Fibroblast of skin of scalp (primary cell): ENCODE results near the gene COL15A1.

Source experiments
- DNase-seq: peaks from one replicate; pipeline ENCODE4 v3.0.0-alpha.2; 2013

The COL15A1 gene

DNA sequence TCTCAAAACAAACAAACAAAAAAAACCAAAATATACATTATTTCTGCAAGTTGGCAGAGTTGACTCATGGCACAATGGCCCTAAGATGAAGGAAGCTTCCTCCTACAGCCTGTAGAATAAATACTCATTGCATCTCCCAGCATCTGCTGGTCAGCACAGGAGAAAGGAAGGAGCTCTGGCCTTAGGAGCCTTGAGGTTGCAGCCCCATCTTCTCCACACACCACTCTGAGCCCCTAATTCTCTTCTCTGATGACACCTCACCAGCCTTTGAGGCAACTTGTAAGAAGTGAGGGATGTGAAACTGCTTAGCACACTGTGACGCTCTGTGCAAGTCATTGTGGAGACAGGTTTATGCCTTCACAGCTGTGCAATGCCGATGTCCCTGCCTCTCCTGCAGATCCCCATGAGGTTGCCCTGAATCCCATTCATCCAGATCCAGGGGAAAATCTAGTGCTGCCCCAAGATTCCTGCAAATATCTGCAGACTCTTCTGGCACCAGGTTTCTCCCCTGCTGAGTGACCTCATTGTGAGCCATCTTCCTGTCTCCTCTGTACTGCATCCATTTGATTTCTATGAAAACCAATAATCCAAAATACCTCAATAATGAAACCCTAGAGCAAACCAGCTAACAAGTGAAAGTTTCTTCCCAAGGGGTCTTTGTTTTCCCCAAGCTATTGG, 95.9 kb downstream of the COL15A1 start:
- no peak for DNase-seq

DNA sequence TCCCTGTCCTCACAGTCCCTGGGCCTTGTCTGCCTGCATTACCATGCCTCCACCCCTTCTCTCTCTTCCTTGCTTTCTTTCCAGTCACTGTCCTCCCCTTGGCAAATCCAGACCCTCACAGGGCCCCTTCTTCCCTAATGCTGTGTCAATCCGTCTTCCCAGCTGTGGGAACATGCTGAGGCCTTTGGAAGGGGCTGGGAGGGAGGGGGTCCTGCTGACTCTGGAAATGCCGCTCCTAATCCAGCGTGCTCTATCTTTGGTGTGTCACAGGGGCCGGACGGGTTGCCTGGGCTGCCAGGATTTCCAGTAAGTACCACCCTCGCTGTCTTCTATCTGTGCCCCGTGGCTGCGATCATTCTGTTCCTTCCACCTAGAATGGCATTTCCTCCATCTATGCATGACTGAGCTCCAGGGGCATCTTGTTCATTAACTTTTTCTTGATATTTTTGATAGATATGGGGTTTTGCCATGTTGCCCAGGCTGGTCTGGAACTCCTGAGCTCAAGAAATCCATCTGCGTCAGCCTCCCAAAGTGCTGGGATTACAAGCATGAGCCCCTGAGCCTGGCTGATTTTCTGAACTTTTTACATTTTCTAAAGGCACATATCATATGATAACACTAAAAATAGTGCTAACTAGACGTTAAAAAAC, 96.7 kb downstream of the COL15A1 start:
- no peak for DNase-seq

DNA sequence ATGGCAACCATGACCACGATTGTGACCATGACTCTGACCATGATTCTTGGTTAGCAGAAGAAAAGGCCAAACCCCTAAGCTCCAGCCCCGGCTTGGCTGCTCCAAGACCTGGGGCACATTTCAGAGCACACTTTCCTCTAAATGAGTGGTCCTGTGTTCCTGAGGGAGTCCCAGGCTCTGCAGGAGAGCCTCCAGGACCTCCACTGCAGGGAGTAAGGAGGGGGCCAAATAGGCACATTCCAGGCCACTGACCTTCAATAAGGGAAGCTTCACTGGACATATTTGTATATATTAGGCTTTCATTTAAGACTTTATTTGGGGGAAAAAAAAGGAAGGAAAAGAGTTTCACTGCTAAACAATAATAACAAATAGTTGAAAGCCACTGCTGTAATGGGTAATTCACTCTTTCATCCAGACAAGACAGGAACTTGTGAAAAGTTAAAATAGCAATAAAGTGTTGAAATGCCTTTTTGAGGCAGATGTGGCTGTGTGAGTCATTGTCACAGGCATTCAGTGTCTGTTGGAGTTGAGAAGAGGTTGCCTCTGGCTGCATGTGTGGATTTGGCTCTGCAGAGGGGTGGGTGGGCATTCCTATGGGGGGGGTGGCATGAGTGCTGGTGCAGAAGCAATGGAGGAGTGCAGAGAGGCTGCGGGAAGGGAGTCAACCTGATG, 97.3 kb downstream of the COL15A1 start:
- peak; percentile 95 for DNase-seq

DNA sequence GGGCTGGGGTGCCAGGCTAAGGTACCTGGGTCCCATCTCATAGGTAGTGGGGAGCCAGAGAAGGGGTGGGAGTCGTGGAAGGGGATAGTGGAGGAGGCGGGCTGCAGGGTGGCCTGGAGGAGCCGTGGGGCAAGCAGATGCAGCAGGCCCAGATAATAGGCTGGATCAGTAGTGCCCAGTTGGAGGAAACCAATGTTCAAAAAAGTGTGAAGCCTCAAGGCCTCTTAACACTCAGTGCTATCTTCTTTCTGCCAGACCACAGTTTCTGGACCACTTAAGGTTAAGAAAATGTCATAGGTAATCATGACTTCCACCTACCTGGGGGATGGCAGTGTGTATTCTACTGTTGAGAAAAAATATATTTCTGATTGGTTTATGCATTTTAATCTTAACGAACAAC, 97.9 kb downstream of the COL15A1 start:
- no peak for DNase-seq

DNA sequence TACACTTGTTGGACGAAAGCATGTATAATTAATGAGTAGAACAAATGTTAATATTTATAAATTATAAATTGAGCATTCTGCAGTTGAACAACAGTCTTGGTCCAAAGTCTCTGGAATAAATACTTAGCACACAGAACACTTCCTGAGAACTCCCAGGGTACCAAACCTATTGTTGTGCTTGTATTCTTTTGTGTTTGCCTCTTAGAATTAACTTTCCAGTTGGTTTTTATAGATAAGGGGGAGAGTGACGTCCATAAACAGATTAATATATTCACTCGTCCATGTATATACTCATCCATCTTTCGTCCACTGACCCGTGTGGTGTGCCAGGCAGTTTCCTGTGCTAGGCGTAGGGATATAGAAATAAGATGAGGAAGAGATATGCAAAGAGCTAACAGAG, 98.9 kb downstream of the COL15A1 start:
- DNase-seq, result no peak

DNA sequence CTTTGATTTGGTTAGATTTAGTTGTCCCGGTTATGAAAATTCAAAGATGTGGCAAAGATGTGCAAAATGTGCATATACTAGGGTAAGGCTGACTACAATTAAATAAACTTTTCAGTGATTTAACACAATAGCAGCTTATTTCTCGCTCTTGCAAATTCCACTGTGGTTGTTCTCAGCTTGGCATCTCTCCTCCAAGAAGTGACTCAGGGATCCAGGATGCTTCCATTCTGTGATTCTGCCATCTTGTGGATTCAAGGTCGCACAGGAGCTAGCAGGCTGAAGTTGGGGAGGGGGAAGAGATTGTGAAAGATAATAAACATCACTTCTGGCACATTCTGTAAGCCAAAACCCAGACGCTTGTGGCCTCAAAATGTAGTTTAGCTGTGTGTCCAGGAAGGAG, 101.1 kb downstream of the COL15A1 start:
- DNase-seq, result no peak

DNA sequence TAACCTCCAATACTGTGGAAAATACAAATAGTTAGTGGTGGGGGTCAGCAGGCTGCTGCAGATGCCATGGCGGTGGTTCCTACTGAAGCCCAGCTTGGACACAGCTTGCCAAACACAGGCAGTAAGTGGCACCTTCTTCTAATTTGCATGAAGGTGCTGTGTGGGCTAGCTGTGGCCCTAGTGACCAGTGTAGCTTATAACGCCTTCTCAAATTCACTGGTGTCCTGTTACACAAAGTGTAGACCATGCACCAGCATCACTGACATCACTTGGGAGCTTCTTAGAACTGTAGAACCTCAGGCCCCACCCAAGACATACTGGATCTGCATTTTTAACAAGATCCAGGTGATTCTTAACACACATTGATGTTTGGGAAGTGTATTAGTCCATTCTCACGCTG, 102.4 kb downstream of the COL15A1 start:
- no peak for DNase-seq

DNA sequence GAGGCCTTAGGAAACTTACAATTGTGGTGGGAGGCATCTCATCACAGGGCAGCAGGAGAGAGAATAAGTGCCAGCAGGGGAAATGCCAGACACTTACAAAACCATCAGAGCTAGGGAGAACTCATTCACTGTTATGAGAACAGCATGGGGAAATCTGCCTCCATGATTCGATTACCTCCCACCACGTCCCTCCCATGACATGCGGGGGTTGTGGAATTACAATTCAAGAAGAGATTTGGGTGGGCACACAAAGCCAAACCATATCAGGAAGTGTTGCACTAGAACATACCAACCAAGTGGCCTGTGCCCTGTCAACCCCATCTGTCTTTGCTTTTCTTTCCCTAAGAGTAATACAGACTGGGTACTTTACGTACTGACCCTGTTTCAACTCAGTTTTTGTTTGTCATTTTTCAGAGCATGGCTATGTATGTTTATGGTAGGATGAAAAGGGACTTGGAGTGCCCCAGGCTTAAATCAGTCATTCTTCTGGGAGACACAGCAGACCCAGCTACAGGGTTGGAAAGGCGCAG, 102.9 kb downstream of the COL15A1 start:
- no peak for DNase-seq

DNA sequence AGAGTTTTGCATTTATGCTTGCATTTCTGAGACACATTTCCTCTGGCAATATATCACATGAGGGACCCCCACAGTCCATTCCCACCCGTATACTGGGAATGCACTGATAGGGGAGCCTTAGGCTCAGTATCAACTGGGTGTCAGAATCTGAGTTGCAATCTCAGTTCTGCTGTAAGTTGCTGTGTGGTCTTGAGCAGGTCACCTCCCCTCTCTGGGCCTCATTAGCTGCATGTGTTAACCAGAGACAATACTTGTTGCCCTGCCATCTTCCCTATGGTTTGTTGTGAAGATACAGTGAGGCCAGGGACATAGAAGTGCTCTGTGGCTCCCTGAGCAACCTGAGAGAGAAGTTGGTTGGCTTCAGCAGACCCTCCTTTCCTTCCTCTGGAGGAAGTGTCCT, 105.5 kb downstream of the COL15A1 start:
- no peak for DNase-seq

DNA sequence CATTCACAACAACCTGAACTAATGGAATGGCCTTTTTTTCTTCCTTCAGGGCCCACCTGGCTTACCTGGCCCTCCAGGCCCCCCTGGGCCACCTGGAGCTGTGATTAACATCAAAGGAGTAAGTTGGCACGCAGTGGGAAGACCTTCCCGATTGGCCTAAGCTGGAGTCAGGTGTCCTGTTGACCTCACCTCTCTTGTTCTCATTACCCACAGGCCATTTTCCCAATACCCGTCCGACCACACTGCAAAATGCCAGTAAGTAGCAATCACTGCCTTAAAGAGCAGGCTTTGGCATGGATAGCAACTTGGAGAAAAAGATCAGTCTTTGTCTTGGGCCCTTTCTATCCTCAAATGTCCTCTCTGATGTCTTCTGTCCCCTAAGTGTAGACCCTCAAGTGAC, 105.9 kb downstream of the COL15A1 start:
- DNase-seq, result no peak

DNA sequence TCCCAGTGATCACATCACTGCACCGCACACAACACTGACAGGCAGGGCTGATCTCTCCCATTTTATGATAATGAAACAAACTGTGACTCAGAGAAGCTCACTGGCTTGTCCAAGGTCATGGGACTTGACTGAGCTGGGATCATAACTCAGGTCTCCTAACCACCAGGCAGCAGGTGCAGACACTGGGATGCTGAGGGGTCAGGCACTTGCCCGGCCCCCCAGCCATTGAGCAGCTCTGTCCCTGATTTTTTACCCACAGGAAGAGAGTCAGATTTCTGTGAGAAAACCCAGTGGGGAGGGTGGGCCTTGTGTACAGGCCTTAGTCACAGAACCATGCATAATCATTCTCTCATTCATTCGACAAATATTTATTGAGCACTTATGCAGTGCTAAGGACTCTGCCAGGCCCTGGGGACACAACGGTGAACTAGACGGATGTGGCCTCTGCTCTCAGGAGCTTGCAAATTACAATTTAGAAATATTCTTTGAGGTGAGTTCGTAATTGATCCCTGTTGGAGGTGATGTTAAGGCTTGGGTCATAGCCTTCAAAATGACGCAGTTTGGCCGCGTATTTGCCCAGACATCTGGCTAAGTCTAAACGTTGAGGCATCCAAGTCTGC, 106.7 kb downstream of the COL15A1 start:
- no peak for DNase-seq

DNA sequence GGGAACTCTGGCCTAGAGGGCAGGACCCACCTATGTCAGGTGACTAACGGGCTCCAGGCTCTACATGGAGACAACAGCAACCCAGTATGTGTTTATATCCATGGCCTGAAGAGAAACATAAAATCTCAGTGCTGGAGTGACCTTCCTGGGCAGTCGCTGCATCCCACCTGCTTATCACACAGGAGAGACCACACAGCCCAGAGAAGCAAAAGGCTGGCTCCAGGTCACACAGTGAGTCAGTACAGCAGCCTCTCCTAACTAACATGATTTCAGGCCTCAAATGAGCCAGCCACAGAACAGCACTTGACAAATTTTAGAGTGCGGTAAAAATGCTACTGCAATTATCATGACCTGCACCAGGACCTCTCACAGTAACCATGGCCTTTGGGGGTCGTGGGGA, 107.2 kb downstream of the COL15A1 start:
- DNase-seq, result no peak

DNA sequence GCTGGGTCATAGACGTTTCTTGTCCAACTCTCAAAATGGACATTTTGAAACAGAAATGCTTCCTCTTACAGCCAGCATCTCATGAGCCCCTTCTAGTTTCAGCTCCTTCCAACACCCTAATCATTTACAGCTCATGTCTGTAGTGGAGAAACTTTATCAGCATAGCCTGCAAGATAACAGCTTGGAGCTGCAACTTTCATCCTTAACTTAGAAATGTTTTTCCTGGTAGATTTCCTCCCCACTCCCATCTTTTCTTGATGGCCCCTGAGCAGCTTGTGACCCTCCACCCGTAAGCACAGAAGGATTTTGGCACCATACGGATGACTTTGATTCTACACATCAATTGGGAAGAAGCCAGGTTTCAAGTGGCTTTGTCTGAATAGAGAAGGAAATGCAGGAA, 107.7 kb downstream of the COL15A1 start:
- no peak for DNase-seq

DNA sequence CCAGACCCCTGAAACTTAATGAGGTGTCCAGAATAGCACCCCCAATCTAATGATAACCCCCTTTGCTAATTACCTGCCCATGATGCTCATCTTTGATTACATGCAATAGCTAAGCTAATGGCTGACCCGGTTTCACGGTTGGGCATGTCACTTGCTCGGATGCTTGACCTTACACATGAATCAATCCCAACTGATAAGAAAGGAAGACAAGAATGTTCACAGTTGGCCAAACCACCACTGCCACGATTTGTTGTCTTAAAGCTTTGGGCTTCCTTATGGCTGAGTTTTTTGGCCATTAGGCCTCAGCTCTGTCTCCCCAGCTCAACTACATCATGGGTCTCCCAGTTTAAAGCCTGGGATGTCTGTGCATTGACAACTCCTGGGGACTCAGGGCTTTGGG, 108.1 kb downstream of the COL15A1 start:
- DNase-seq, result no peak

DNA sequence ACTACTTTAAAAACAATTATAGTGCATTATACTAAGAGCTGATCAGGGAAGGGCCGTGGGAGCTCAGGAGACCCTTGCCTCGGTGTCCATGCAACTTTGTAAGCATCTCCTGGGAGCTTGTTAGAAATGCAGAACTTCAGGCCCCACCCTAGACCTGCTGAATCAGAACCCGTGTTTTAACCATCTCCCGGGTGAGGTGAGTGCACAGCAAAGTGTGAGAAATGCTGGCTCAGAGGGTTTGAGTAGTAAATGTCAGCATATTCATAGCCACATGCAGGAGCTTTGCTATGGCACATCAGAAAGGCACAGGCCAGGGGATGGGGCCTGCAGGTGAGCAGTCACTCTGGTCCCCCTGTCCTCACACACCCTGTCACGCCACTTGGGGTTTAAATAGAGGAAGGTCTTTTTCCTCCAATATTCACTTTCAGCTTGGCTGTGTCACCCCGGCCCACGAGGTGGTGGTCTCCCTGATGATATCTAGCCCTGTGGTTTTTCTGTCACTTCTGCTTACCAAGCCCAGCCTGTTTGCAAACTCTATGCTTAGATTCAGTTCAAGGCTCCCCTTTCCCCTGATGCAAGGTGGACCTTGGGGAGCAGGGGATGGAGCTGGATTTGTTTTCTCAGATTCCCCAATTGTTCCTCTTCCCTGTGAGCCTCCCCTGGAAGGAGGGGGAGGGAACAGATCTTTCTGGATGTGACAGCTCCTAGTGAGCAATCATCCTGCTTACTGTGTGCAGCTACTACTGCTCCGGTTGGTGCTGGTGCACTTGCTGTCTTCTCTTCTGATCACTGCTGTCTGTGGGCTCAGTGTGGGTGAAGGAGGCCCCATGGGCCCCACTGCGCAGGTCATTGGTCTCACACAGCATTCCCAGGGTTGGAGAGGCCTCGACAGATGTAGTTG, 109.4 kb downstream of the COL15A1 start:
- DNase-seq, result no peak

DNA sequence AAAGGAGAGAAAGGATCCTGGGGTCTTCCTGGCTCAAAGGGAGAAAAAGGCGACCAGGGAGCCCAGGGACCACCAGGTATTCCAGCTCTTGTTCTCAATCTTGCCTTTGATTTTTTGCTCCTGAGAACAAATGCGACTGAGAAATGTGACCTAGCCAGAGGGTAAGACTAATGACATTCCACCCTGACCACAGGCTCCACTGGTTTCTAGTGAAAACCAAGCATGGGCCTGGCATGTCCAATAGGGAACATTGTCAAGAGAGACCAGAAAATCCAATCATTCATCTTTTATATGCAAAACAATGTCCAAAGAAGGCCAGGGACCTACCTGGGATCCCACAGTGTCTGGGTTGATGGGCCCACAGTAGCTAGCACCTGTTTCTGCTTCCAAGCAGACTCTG, 110.9 kb downstream of the COL15A1 start:
- DNase-seq, result peak; percentile 50

DNA sequence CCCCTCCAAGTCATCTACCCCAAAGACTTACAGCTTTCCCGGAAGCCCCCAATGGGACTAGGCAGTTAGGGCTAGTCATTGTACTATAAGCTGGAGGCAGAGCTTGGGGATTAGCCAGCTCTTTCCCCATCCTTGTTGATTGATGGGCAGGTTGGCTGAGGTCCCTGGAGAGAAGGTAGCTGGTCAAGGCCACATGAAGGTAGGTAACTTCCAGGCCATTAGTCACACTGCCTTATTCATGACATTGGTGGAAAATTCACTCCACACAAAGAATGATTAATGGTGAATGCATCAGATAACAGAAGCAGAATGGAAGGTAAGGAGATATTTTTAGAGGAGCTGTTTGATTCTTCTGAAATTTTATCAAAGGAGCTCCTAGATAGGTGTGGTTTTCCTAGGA, 111.7 kb downstream of the COL15A1 start:
- no peak for DNase-seq

DNA sequence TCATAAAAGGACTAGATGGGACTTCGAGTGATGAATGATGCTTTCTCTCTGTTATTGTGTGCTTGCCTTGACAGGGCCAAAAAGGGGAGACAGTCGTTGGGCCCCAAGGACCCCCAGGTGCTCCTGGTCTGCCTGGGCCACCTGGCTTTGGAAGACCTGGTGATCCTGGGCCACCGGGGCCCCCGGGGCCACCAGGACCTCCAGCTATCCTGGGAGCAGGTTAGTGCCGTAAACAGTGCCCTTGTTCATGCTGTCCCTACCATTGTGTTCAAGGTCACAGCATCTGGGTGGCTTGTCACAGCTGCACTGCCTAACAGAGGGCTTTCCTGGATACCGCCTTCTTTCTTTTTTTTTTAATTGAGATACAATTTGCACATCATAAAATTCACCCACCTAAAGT, 112.5 kb downstream of the COL15A1 start:
- no peak for DNase-seq

DNA sequence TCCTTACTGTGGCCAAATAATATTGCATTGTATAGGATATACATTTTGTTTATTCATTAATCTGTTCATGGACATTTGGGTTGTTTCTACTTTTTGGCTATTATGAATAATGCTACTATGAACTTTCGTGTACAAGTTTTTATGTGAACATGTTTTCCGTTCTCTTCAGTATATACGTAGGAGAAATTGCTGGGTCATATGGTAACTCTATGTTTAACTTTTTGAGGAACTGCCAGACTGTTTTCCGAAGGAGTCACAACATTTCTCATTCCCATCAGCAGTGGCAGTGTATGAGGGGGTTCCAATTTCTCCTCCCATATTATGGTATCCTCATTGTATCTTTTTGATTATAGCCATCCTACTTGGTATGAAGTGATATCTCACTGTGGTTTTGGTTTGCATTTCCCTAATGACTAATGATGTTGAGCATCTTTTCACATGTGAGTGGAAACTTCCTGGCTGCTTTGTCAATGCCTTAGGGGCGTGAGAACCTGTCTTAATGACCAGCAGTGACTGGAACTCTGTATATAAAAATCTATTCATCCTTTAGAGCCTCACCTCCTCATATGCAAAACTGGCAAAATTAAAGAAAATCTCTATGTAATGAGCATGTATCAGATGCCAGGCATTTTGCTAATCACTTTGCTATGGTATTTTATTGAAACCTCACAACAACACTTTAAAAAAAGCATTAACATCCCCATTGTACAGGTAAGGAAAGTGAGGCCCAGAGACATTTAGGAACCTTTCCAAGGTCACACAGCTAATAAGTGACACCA, 113.4 kb downstream of the COL15A1 start:
- DNase-seq, result peak; percentile 91

DNA sequence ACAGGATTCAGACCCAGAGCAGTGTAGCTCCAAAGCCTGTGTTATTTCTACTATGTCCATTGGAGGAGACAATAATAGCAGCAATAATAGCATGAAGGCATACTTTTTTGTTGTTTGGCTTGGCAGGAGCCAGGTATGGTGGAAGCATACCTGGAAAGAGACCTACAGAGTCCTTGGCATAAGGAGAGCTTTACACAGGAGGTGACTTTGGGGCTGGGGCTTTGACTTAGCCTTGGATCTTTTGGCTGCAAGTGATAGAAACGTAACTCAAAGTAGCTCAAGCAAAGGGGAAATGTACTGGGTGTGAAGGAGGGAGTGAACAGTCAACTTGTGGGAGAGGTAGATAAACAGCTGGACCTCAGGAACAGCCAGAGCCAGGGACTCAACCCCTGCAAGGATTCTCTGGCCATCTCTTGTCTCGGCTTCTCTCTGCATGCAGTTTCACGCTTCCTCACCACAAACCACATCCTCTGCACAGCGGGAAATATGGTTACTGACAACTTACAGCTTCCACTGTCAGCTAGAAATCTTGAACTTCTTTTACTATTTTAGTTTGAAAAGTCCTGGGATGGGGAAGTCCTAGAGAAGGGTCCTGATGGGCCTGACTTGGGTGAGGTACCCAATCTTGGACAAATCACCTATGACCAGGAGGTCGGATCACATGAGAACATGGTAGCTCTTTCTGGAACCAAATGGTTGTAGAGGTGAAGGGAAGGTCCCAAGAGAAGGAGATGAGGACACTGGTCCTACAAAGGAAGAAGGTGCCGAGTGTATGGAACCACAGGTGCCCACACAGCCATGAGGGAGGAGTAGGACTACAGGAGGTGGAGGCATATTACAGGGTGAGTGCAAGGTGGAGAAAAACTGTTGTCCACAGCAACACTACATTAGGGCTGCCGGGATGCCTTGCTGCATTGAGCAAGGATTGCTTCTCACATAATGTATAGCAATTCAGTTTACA, 114.2 kb downstream of the COL15A1 start:
- DNase-seq, result peak; percentile 93
